HG03575 (cell line): Measurements from ENCODE around the gene CCZ1.
"Not testable (repeated sequence)": the region's sequence is repeated elsewhere in the genome, so short reads cannot be mapped to it uniquely, and the experiment has no call there.

Experiments
- ATAC-seq: cut with Tn5 transposase; IDR thresholded peaks from one replicate; pipeline ENCODE4 v1.9.1; 2021; ENCODE audit not compliant: unreplicated experiment, insufficient number of reproducible peaks, low FRiP score; ENCODE audit errors: extremely low read depth

CCZ1 gene

DNA sequence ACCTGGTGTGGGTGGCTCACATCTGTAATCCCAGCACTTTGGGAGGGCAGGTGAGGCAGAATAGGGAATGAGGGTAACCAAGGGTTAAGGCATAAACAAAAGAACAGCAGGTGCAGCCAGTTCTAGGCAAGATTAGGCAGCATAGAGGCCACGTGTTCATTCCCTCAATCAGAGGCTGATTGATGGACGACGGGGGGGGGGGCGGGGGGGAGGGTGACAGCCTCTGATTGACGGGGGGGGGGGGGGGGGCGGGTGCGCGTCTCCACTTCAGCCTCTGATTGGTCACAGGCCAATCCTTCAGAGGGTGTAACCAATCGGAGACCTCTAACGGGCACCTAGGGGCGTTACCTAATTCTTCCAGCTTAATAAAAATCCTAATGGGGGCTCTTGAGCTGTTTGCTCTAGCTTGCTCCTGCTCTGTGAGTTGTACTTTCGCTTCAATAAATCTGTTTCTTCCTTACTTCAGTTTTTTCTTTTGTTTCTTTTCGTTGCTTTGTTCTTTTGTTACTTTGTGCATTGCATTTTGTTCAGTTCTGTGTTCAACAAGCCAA lies 1.1 kb upstream of the CCZ1 start:
- not testable (repeated sequence) for ATAC-seq

DNA sequence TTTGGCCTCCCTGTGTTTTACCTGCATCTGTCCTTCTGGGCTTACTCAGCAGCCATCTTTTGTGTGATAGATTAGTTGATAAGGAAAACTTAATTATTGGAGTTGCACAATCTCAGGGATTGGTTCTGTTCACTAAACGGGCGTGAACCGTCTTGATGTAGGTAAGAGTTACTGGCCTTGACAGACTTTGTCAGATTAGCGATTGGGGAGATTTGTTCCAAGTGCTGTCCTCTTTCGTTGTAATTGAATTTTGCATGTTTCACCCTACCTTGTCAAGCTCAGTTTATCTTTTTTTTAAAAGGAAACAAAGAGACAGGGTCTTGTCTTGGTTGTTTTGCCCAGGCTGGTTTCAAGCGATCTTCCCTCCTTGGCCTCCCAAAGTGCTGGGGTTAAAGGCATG lies 4.5 kb downstream of the CCZ1 start:
- ATAC-seq = not testable (repeated sequence)

DNA sequence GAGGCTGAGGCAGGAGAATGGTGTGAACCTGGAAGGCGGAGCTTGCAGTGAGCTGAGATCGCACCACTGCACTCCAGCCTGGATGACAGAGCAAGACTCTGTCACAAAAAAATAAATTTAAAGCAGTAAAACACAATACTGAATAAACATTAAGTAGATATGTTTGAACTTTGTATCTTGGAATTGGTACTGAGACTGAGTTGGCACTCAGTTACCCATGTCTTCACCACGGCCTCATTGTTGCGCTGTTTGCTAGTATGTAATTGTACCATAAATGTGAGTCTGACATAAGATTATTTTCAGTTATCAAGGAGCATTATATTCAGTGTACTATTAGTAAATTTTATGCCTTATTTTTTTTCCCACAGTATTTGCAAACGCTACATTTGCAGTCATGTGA lies 6.2 kb downstream of the CCZ1 start:
- not testable (repeated sequence) for ATAC-seq

DNA sequence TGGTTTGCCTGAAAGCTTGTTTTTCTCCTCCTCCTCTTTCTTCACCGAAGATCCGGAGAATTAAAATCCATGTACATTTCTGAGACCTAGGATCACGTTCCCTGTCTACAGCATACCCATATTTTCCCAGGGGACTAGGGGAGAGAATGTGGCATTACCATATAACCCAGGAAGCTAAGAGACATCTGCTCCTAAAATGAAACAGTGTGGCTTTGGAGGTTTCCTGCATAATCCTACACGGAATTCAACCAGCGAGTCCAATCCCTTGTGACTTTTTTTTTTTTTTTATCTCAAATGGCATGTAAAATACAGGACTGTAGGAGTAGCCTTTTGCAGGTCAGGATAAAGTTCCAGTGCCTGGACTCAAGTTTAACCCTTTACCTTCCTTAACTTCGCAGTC lies 10.3 kb downstream of the CCZ1 start:
- not testable (repeated sequence) for ATAC-seq

DNA sequence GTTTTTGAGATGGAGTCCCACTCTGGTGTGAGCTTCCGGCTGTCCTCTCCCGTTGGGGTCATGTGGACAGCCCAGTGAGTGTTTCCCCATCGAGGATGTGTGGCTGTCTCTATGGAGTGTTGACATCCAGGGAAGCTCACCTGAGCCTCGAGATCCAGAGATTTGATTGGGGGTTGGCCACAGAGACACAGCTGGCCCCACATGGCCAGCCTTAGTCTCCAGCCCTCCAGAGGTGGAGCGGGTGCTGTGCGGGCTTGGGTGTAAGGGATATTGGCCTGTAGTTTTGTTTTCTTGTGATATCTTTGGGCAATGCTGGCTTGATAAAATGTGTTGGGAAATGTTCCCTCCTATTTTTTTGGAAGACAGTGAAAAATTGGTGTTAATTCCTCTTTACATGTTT lies 18.0 kb downstream of the CCZ1 start:
- ATAC-seq = not testable (repeated sequence)

DNA sequence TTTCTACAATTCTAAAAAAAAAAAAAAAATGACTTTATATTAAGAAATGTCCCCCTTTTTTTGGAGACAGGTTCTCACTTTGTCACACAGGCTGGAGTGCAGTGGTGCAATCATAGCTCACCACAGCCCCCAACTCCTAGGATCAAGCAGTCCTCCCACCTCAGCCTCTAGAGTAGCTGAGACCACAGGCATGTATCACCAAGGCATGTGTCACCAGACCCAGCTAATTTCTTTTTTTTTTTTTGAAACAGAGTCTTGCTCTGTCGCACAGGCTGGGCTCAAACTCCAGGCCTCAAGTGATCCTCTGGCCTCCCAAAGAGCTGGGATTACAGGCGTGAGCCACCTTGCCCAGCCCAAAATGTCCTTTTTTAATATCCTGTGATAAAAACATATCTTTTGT lies 25.6 kb downstream of the CCZ1 start:
- ATAC-seq = not testable (repeated sequence)

DNA sequence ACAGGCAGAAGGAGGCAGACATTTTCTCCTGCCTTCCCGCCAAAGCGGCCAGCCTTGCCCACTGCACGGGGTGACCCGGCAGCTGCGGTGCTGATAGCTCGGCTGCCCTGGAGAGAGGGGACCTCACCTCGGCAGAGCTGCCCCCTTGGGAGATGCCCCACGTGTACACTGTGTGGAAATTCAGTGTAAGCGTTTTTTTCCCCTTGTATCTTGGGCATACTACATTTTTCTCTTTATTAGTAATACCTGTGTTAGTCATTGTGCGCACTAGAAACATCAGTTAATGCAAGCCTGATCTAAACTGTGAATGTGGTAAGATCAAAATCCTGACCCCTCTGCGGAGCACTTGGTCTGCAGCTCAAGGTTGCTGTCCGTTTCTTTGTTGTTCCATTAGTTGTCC lies 26.1 kb downstream of the CCZ1 start:
- ATAC-seq = not testable (repeated sequence)

DNA sequence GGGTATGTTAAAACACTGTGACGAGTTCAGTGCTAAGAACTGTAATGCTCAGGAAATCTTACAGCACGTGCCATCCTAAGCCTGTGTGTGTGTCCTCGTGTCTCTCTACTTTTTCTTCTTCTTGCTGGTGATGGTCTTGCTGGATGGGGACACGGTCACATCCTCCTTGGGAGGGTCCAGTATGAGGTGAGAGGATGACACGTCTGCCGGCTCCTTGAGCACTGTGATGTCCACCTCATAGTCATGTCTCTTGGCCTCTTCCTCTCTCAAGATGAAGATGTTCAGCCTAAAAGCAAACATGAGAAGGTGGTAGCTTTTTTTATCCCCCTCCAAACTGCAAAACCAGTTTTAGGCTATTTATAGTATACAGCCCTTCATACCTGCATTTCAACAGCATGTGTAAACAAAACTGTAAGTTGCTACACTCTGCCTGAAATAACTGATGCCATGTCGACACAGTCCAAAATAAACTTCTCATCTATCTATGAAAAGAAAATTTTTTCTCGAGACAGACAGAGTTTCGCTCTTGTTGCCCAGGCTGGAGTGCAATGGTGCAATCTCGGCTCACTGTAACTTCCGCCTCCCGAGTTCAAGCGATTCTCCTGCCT lies 27.8 kb downstream of the CCZ1 start:
- ATAC-seq = not testable (repeated sequence)

DNA sequence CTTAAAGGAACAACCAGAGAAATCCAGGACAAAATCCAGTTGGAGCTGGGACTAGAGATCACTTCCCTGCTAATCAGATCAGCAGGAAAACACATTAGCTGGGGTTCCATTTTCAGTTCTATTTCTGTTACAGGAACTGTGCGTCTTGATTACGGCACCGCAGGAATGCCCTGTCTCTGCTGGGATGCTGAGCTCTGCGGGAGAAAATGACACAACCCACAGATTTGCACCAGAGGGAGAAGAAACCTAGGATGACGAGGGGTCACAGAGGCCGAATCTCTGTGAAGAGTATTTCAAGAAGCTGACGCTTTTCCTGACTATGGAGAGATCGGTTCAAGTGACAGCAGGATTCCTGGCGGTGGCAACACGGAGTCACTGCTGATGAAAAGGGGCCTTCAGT lies 31.8 kb downstream of the CCZ1 start:
- ATAC-seq = not testable (repeated sequence)

DNA sequence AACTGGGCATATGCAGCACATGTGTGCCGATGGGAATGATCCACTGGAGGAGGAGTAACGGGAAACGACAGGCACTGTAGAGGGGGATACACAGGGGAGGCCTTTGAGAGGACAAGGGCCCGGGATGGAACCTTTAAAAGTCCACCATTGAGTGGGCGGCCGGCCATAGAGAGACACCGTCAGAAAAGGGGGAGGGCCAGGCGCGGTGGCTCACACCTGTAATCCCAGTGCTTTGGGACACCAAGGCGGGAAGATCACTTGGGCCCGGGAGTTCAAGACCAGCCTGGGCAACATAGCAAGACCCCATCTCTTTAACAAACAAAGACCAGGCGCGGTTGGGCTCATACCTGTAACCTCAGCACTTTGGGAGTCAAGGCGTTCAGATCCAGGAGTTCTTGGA lies 32.7 kb downstream of the CCZ1 start:
- not testable (repeated sequence) for ATAC-seq

DNA sequence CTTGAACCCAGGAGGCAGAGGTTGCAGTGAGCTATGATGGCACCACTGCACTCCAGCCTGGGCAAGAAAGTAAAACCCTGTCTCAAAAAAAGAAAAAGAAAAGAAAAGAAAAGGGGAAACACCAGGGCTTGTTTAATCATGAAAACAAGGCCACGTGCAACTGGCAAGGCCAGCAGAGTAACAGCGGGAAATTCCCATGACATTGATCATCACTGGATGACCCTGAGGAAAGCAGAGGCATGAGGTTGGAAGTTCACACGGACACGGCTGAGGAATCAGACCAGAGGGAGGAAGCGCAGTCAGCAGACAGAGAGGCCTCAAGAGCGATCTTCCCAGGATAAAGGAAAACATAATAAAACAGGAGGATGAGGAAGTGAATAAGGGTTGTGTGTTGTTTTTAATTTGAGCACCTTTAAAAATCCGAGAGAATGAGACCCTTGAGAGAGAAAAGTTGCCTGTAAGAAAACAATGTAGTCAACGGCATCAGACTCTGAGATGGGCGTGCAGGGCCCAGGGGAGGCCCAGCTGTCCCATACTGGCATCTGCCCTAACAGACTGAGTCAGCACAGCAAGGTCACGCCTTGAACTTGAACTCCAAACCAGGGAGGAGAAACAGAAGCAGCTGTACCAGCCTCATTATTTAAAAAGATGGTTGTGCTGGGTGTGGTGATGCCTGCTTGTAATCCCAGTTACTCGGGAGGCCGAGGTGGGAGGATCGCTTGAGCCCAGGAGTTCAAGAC lies 33.5 kb downstream of the CCZ1 start:
- not testable (repeated sequence) for ATAC-seq

DNA sequence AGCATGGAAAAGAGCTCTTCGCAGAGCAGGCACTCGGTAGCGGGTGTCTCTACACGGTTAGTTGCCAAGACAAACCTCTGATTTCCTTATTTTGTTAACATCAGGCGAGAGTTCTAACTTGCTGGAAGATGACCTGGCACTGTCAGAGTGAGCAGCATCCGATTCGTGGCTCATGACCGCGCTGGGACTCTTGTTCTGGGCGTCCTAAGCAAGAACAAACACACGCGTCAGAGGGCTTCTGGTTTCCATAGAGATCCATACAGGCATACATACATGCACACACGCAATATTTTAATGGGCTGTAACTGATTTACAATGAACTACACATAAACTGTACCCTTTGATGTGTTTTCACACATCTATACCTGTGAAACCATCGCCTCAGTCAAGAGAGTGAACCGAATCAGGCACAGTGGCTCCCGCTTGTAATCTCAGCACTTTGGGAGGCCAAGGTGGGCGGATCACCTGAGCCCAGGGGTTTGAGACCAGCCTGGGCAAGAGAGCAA lies 36.5 kb downstream of the CCZ1 start:
- ATAC-seq = not testable (repeated sequence)

DNA sequence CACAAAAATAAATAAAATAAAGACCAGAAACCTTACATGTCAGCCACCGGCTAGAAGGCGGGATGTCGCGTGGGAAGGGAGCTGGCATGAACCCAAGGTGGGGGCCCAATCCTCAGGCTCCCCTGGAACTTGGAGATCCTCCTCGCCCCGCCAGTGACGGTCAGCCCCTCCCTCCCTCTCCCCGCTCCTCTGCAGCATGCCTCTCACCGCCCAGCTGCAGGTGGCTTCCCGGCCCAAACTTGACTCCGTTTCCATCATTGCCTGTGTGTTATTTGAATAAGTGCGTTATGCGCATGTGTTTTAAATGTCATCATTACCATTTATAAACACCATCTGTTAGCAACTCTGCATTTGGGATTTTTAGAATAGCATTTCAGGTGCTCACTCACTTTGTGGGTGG lies 64.7 kb downstream of the CCZ1 start:
- not testable (repeated sequence) for ATAC-seq

DNA sequence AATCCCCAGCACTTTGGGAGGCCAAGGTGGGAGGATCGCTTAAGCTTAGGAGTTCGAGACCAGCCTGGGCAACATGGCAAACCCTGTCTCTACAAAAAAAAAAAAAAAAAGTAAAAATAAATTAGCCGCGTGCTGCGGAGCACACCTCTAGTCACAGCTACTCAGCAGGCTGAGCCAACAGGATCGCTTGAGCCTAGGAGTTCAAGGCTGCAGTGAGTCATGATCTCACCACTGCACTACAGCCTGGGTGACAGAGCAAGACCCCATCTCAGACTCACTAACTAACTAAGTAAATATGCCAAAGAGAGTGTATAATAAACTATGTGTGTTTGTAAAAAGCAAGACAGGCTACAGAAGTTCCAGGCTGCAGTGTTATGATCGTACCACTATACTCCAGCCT lies 65.3 kb downstream of the CCZ1 start:
- ATAC-seq = not testable (repeated sequence)

DNA sequence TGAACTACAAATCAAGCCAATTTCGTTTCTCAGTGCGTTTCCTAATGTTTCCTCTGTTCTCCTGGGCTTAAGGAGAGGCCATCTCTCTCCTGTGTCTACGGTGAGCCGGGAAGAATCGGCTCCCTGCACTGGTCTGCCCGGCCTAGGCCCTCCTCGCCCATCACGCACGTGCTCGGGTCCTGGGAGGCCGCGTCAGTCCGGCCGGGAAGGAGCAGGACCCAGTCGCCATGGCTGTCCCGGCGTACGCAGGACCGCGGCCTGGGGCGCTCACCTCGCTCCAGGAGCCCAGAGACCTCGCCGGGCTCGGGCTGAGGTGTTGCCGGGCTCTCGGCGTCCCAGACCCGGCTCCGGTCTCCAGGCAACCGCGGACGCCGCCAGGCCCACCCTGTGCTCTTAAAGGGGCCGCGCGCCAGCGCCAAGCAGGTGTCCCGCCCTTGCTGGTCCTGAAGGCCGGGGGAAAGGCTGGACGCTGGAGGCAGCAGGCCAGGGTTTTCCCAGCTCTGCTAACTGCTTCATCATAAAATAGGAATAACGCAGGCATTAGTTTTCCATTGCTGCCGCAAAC lies 71.9 kb downstream of the CCZ1 start, which contains the start of gene RSPH10B:
Gene RSPH10B, minus strand, starts transcription at position 343 of the 565 bp plus-strand sequence. CDS start 3,573 bp downstream, outside the sequence.
- ATAC-seq = not testable (repeated sequence)

DNA sequence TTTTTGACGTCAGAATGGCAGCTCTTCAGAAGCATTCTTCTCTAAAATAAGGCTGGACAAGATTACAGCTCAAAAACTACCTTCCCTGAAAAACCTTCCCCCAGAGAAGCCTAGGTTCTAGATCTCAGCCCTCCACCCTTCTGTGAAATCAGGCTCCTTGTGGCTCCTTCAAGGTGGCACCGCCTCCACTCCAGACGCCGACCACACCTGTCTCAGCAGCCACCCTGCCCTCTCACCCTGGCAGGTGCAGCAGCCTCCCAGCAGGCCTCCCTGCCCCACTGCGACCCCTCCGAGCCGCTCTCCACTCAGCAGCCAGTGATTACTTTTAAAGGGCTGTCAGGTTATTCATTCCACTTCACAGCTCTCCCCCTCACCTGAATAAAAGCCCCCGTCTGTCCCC lies 75.0 kb downstream of the CCZ1 start:
- ATAC-seq = not testable (repeated sequence)
